Activated B cell treated with CpG ODN at 0.5 μM for 24 hours (primary cell): ENCODE measurements around the gene OTP. TPM values are rescaled to one million over a fixed set of nuclear protein-coding genes. Genes with fewer than 3 reads are reported as not detected.

Experiments
- ATAC-seq: fragments of 200-7000 bp; cut with Tn5 transposase; one replicate; pipeline ENCODE4 v1.10.0; 2021; ENCODE audit warnings: low read depth, mild to moderate bottlenecking, moderate library complexity
- CTCF ChIA-PET: fragments of 350-600 bp; sonication (Branson Sonifier 250); formaldehyde crosslinking; loops from one replicate; lab custom pipeline; 2021; ENCODE audit warnings: antibody characterized with exemption; lab: Charles Lee
- POLR2A ChIA-PET: fragments of 350-600 bp; sonication (Branson Sonifier 250); formaldehyde crosslinking; loops from one replicate; lab custom pipeline; 2021; ENCODE audit warnings: antibody characterized with exemption; lab: Charles Lee
- DNase-seq: peaks from one replicate; pipeline ENCODE4 v3.0.0; 2022
- H3K27ac Mint-ChIP-seq: one replicate; pipeline ENCODE4 v1.8.0; 2020; ENCODE audit warnings: mixed read lengths
- H3K27me3 Mint-ChIP-seq: one replicate; pipeline ENCODE4 v1.8.0; 2021; ENCODE audit warnings: mixed read lengths
- H3K36me3 Mint-ChIP-seq: one replicate; pipeline ENCODE4 v1.8.0; 2021; ENCODE audit warnings: low read depth, mixed read lengths
- H3K4me1 Mint-ChIP-seq: one replicate; pipeline ENCODE4 v1.8.0; 2021; ENCODE audit warnings: mixed read lengths
- H3K4me3 Mint-ChIP-seq: one replicate; pipeline ENCODE4 v1.8.0; 2020; ENCODE audit warnings: mild to moderate bottlenecking, mixed read lengths
- H3K9me3 Mint-ChIP-seq: one replicate; pipeline ENCODE4 v1.8.0; 2020; ENCODE audit warnings: mixed read lengths
- intact Hi-C: fragments of 100-400 bp; cut with micrococcal nuclease; formaldehyde crosslinking; loops from one replicate; pipeline ENCODE4 v1.15.1; 2024
- total RNA-seq: library from RNA; stranded (reverse); gene quantifications from 2 replicates; pipeline ENCODE4 v1.2.3, GENCODE V29; 2022
- TF ChIP-seq, protein P1 (sequence below): fragments of 200-600 bp; IDR thresholded peaks from one replicate; pipeline ENCODE4 v1.8.0; 2022; ENCODE audit warnings: antibody characterized with exemption, mild to moderate bottlenecking

Gene OTP
- total RNA-seq, 1 donor from 2014 or later, result not detected

DNA sequence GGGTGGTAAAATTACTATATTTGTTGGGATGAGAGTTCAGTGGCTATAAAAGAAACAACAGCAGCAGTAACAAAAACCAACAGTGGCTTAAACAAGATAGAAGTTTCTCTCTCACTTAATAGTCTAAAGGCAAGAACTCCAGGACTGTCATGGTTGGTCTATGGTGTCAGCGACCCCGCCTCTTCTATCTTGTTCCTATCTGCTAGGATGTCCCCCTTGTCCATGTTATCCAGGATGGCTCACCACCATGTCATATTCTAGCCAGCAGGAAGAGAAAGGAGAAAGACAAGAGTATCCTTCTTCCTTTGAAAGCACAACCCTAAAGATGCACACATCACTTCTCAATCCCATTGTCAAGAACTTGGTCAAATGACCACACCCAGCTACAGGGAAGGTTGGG, 11.3 kb upstream of the OTP start:
- TF ChIP-seq, protein P1, sequence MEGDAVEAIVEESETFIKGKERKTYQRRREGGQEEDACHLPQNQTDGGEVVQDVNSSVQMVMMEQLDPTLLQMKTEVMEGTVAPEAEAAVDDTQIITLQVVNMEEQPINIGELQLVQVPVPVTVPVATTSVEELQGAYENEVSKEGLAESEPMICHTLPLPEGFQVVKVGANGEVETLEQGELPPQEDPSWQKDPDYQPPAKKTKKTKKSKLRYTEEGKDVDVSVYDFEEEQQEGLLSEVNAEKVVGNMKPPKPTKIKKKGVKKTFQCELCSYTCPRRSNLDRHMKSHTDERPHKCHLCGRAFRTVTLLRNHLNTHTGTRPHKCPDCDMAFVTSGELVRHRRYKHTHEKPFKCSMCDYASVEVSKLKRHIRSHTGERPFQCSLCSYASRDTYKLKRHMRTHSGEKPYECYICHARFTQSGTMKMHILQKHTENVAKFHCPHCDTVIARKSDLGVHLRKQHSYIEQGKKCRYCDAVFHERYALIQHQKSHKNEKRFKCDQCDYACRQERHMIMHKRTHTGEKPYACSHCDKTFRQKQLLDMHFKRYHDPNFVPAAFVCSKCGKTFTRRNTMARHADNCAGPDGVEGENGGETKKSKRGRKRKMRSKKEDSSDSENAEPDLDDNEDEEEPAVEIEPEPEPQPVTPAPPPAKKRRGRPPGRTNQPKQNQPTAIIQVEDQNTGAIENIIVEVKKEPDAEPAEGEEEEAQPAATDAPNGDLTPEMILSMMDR, result no peak
- no peak overlapping the region for H3K4me3 Mint-ChIP-seq
- no peak overlapping the region for H3K27ac Mint-ChIP-seq
- intact Hi-C loops, result loop anchor here (5.0 kb wide), 2 partner anchors 198 to 618 kb away; no protein-coding TSS in a partner anchor
- DNase-seq (no peak), ATAC-seq (no peak)
- peaks cover 47% of the 10 kb centered on the region for H3K27me3 Mint-ChIP-seq
- no peaks in the 10 kb centered on the region for H3K36me3 Mint-ChIP-seq
- H3K9me3 Mint-ChIP-seq, result no peaks in the 10 kb centered on the region
- POLR2A ChIA-PET, result no interaction called here
- H3K4me1 Mint-ChIP-seq, result peaks cover 2% of the 10 kb centered on the region
- CTCF ChIA-PET, result no interaction called here

DNA sequence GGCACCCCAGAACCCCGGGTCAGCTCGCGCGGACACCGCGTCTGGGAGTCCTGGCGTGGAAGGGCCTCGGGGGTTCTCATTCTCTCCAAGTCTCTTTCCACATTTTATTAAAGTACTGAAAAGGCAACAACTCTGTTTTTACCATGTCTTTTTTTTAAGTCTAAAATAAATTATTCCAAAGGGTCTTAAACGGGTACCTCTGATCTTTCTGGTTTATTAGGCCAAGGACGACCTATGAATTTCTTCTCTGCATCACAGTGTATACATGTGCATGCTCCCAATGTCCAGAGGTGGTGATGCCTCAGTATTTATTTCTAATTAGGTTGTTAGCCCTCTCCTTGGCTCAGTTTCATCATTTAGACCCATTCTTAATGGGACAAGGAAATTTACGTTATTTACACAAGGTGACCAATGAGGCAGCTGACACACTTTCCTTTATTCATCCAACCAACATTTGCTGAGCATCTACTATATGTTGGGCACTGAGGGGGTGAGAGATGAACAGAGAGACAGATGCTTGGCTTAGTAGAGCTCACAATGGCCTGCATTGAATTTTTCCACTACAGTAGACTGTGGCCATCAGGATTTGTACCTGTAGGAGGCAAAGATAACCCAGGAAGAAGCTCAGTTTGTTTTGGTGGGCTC, 7.6 kb upstream of the OTP start:
- no peak for ATAC-seq
- H3K36me3 Mint-ChIP-seq, result no peaks in the 10 kb centered on the region
- H3K4me1 Mint-ChIP-seq, result peaks cover 15% of the 10 kb centered on the region
- CTCF ChIA-PET, result interaction anchor here (1.1 to 1.3 kb wide), 3 partner anchors 339 to 516 kb away, joined by 3 to 5 read pairs (median 3); no protein-coding TSS in a partner anchor
- TF ChIP-seq, protein P1, result no peak
- peaks cover under 1% of the 10 kb centered on the region for H3K9me3 Mint-ChIP-seq
- no peak overlapping the region for H3K27ac Mint-ChIP-seq
- no peak for DNase-seq
- peak overlapping the region; percentile 25 for H3K4me3 Mint-ChIP-seq
- H3K27me3 Mint-ChIP-seq, result peaks cover 62% of the 10 kb centered on the region
- intact Hi-C loops, result loop anchor here (1.0 to 5.0 kb wide), 5 partner anchors 131 to 621 kb away; partner anchors contain the start of gene TBCA
- POLR2A ChIA-PET, result no interaction called here

DNA sequence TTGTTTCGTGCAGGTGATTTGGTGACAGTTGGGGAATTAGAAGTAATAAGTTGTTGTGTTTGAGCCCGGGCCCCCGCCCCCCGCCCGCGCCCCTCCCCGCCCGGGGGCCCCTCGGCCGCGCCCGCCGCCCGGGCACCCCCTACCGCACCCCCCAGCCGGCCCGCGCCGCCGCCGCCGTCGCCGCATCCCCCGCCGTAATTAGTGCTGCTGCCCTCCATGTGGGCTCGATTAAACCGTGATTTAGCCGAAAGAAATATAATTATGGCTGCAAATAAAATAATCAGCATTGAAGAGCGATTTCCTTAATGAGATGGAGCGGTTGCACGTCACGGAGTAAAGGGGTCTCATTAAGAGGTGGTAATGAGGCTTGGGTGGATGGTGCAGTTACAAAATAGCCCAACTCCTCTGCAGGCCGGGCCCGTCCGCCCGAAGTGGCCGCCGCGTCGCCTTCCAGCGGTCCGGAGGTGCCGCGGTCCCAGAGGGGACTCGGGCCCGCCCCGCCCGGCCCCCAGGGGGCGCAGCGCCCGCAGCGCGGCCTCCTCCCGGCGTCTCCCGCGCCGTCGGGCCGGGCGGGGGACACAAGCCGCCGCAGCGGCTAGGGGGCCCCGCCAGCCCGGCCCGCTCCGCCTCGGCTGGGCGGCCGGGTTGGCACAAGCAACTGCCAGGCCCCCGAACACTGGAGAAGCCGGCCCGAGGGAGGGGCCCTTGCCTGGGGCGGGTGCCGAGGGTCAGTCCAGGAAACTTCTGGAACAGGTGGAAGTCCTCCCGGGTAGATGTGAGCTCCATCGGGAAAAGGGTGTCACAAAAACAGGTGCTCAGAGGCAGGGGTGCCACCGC, 6.9 kb upstream of the OTP start:
- H3K36me3 Mint-ChIP-seq, result no peaks in the 10 kb centered on the region
- H3K9me3 Mint-ChIP-seq, result peaks cover 3% of the 10 kb centered on the region
- H3K4me1 Mint-ChIP-seq, result peaks cover 15% of the 10 kb centered on the region

DNA sequence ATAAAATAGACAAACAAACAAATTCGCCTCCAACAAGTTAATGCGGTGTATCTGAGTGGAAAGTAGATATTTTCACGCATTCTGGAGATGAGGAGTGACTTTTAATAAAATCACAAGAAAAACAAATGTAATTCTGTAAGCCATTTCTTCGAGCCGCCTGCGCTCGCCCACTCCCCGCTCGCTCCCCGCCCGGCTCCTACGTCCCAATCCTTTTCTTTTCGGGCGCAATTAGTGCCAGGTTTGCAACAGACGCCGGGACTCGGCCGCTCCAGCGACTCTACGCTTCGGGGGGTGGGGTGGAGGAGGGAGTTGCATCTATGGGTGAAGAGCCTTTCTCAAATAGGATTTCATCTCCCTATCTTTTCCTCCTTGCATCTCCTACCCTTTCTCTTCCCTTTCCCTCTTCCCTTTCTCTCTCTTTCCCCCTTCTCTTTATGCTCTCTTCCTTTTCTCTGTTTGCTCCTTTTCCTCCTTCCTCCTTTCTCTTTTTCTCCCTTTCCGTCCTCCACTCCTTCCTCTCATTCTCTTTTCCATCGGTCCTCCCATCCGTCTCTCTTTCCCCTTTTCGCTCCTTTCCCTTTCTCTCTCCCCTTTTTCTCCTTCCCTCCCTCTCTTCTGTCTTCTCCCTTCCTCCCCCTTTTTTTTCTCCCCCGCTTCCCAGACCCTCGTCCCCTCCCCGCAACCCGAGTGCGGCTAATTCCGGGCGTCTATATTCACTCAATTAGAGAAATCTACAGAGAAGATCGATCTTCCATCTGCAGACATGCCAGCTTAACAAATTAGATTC, 6.1 kb upstream of the OTP start:
- ChIA-PET CTCF (no interaction called here), POLR2A (no interaction called here)
- Mint-ChIP-seq H3K27ac (peak overlapping the region; percentile 56), H3K9me3 (peaks cover 3% of the 10 kb centered on the region), H3K4me3 (peak overlapping the region; percentile 75), H3K27me3 (peaks cover 69% of the 10 kb centered on the region), H3K36me3 (no peaks in the 10 kb centered on the region), H3K4me1 (peaks cover 15% of the 10 kb centered on the region)
- TF ChIP-seq, protein P1, result no peak
- intact Hi-C loops, result loop anchor here (1.0 to 5.0 kb wide), 6 partner anchors 13 to 623 kb away; partner anchors contain the start of gene TBCA
- no peak for ATAC-seq
- DNase-seq, result no peak

More for the DNA sequence above, 6.9 kb upstream of the OTP start:
- Mint-ChIP-seq H3K27ac (no peak overlapping the region), H3K27me3 (peaks cover 65% of the 10 kb centered on the region), H3K4me3 (peak overlapping the region; percentile 75)
- POLR2A ChIA-PET, result no interaction called here
- intact Hi-C loops, result loop anchor here (1.0 to 5.0 kb wide), 5 partner anchors 131 to 622 kb away; partner anchors contain the start of gene TBCA
- ATAC-seq, result peak; percentile 83
- CTCF ChIA-PET, result interaction anchor here (1.1 to 1.3 kb wide), 2 partner anchors 339 to 516 kb away, joined by 3 read pairs; no protein-coding TSS in a partner anchor
- peak; percentile 66 for DNase-seq
- TF ChIP-seq, protein P1, result no peak
